ENCODE results near the gene DEGS2. TPM values are rescaled to one million over a fixed set of nuclear protein-coding genes. Genes with fewer than 3 reads are reported as not detected.
A peak's percentile ranks its signal among the peaks of the same experiment; 100 is the strongest.

DEGS2 gene
- total and polyA plus RNA-seq, 2 of the 13 experiments (the other 11 are each of a cell fraction or from before 2014, with no cell fraction given), result 0.09 TPM

DNA sequence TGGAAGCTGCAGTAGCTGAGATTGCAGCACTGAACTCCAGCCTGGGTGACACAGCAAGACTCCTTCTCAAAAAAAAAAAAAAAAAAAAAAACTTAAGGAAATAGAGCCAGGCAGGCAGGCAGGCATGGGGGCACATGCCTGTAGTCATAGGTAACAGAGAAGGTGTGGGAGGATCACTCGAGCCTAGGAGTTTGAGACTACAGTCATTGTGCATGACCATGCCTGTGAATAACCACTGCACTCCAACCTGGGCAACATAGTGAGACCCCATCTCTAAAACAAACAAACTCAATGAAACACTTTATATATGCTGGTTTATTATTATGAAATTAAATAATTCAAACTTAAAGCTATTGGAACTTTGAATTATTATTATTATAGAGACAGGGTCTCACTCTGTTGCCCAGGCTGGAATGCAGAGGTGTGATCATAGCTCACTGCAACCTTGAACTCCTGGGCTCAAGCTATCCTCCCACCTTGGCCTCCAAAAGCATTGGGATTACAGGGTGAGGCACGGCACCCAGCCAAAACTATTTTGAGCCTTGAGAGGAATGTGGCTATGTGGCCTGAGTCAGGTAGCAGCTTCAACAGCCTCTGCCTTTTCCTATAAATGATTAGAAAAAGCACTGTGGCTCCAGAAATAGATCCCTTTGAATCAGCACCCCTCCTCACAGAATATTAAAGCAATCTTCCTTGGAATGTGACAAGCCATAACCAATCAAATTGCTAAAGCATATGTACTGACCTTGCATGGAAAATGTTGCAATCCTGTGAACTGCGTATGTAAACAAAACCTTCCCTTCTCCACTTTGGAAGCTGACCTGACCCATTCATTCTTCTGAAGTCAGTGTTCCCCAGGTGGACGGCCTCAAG, 44.8 kb upstream of the DEGS2 start (continued):
- TF ChIP-seq AHDC1 (CRISPR knock-in tag; IDR thresholded peaks at IDR 0.05; ENCODE audit: borderline replicate concordance) (peak; percentile 55; the same call in 1 of the 2 replicates), ZBTB43 (CRISPR knock-in tag; conservative IDR thresholded peaks at IDR 0.05) (no peak), KDM4B (CRISPR knock-in tag; IDR thresholded peaks at IDR 0.05) (no peak), ZNF816 (CRISPR knock-in tag; IDR thresholded peaks at IDR 0.05; ENCODE audit: borderline replicate concordance) (0 out of 2 replicates have a peak, but pooled peaks have one; percentile 19), HES4 (CRISPR knock-in tag; IDR thresholded peaks at IDR 0.05; ENCODE audit: borderline replicate concordance) (no peak), ZNF460 (CRISPR knock-in tag; IDR thresholded peaks at IDR 0.05; ENCODE audit: borderline replicate concordance) (no peak; the same call in 1 of the 2 replicates), ZNF772 (CRISPR knock-in tag; IDR thresholded peaks at IDR 0.05) (no peak), SKI (IDR thresholded peaks at IDR 0.05; ENCODE audit: partially characterized antibody) (peak; percentile 37), ZBTB39 (CRISPR knock-in tag; IDR thresholded peaks at IDR 0.05) (0 out of 2 replicates have a peak, but pooled peaks have one; percentile 34), ZNF414 (CRISPR knock-in tag; IDR thresholded peaks at IDR 0.05) (0 out of 2 replicates have a peak, but pooled peaks have one; percentile 31), ZNF205 (CRISPR knock-in tag; IDR thresholded peaks at IDR 0.05) (peak; percentile 43; the same call in 1 of the 2 replicates), ZFP41 (CRISPR knock-in tag; IDR thresholded peaks at IDR 0.05; ENCODE audit: borderline replicate concordance) (no peak)
- TF ChIP-seq, protein P1, sequence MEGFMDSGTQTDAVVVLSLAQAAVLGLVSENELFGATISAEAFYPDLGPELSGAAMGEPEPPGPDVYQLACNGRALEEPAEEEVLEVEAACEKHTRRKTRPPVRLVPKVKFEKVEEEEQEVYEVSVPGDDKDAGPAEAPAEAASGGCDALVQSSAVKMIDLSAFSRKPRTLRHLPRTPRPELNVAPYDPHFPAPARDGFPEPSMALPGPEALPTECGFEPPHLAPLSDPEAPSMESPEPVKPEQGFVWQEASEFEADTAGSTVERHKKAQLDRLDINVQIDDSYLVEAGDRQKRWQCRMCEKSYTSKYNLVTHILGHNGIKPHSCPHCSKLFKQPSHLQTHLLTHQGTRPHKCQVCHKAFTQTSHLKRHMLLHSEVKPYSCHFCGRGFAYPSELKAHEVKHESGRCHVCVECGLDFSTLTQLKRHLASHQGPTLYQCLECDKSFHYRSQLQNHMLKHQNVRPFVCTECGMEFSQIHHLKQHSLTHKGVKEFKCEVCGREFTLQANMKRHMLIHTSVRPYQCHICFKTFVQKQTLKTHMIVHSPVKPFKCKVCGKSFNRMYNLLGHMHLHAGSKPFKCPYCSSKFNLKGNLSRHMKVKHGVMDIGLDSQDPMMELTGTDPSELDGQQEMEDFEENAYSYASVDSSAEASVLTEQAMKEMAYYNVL (CRISPR knock-in tag; IDR thresholded peaks at IDR 0.05; ENCODE audit: borderline replicate concordance), result peak; percentile 92
- TF ChIP-seq, protein P2, sequence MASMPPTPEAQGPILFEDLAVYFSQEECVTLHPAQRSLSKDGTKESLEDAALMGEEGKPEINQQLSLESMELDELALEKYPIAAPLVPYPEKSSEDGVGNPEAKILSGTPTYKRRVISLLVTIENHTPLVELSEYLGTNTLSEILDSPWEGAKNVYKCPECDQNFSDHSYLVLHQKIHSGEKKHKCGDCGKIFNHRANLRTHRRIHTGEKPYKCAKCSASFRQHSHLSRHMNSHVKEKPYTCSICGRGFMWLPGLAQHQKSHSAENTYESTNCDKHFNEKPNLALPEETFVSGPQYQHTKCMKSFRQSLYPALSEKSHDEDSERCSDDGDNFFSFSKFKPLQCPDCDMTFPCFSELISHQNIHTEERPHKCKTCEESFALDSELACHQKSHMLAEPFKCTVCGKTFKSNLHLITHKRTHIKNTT (CRISPR knock-in tag; IDR thresholded peaks at IDR 0.05), result no peak

Measured in HepG2 (cell line).